HG02763 (cell line): Measurements from ENCODE around the gene PCBP4.
"Not testable (repeated sequence)": the region's sequence is repeated elsewhere in the genome, so short reads cannot be mapped to it uniquely, and the experiment has no call there.

Experiments
- ATAC-seq: cut with Tn5 transposase; IDR thresholded peaks from one replicate; pipeline ENCODE4 v1.9.1; 2021; ENCODE audit warnings: mild to moderate bottlenecking, moderate library complexity; ENCODE audit not compliant: unreplicated experiment

Gene PCBP4

GRCh38 chr3:51928981-51929380 lies 38.3 kb downstream of the PCBP4 start:
- not testable (repeated sequence) for ATAC-seq

- no peak for ATAC-seq
Observed at GRCh38 chr3:51928438-51928837, 38.8 kb downstream of the PCBP4 start.

DNA sequence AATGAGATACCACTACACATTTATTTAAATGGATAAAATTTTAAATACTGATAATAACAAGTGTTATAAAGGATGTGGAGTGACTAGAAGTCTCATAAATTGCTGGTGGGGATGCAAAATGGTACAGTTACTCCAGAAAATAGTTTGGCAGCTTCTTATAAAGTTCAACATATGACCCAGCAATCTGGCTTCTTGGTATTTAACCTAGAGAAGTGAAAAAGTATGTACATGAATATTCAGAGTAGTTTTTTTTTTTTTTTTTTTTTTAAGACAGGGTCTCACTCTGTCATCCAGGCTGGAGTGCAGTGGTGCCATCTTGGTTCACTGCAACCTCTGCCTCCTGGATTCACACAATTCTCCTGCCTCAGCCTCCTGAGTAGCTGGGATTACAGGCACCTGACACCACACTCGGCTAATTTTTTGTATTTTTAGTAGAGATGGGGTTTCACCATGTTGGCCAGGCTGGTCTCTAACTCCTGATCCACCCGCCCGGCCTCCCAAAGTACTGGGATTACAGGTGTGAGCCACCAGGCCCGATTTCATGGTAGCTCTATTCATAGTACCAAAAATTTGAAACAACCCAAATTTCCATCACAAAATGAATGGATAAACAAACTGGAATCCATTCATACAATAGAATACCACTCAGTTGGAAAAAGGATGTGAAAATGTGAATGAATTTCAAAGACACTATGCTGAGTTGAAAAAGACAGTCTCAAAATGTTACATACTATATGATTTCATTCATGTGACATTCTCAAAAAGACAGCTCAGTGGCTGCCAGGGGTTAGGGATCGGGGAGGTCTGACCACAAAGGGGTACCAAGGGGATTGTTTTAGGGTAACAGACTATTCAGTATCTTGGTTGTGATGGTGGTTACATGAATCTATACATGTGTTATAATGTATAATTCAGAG lies 39.9 kb downstream of the PCBP4 start:
- ATAC-seq, result no peak

DNA sequence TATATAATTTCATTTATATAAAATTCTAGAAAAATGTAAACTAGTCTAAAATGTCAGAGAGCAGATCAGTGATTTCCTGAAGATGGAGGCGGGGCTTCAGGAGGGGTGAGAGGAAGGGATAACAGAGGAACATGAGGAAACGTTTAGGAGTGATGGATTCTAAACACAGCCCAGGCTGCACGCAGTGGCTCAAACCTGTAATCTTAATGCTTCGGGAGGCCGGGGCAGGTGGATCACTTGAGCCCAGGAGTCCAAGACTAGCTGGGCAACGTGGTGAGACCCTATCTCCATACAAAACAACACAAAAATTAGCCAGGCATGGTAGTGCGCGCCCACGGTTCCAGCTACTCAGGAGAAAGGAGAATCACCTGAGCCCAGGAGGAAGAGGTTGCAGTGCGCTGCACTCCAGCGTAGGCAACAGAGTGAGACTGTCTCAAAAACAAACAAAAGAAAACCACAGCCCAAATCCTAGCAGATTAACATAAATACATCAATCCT lies 46.1 kb downstream of the PCBP4 start:
- no peak for ATAC-seq

DNA sequence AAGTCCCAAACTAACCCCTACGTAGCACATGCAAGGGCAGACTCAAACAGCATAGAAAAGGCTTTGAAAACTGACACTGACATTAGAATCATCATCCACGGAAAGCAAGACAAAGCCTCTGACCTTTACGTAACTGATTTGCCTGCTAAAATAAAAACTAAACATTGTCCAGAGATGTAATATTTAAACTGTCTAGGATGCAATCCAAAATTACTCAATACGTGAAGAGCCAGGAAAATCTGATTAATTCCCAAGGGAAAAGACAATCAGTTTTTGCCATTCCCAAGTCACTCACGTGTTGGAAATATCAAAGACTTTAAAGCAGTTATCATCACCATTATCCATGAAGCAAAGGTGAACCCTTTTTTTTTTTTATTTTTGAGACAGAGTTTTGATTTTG lies 50.8 kb downstream of the PCBP4 start:
- ATAC-seq, result no peak

GRCh38 chr3:51908026-51908425 lies 59.2 kb downstream of the PCBP4 start:
- no peak for ATAC-seq
